ENCODE data around the gene LRMDA. TPM values are rescaled to one million over a fixed set of nuclear protein-coding genes. Genes with fewer than 3 reads are reported as not detected.

The LRMDA gene
- total and polyA plus RNA-seq, 10 of the 15 experiments (the other 5 are each of a cell fraction or from before 2014, with no cell fraction given): 0.07 to 0.54 (median 0.29) TPM; not detected in 4

DNA sequence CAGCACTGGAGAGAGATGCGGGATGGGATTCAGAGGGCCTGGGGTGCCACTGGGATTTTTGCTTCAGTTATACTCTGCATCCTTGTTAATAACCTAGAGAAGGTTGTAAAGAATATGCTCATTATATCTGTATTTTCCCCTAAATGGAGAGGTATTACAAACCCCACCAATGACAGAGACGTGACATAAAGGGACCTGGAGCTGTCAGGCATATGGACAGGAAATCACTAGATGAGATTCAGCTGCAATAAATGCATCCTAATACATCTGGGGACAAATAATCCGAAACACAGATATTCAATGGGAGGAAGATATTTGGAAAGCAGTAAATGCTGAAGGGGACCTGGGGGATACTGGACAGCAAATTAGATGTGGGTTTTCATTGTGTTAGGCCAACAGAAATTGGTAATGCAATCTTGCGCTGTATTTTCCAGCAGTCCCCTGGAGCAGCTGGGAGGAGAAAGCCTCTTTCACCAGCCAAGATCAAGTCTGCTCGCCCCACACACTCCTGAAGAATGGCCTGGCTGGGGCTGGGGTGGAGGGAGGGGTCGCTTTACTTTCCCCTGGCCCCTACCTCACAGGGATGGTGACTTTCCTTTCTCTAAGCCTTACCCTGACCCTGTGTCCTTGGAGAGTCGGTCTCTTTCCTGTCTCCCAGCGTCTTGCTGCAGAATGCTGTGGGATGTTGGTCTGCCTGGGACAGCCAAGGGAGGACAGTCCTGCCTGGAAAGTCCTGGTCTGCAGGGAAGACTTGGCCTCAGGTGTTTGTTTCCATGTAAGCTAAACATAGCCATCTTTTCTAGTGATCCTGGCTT lies 653.8 kb downstream of the LRMDA start:
- in situ Hi-C loops (cut with MboI): no loop called here
- BruUV-seq (replicated peaks): no TSS peak
- CTCF ChIA-PET: no interaction called here
- RAD21 ChIA-PET (ENCODE audit: unreplicated experiment): interaction anchor here (2.8 kb wide), 1 partner anchor 218 kb away, joined by 15 read pairs; no protein-coding TSS in a partner anchor
- no peaks in the 10 kb centered on the region for H4K20me1 ChIP-seq (ENCODE audit: control insufficient read depth, insufficient read depth)
- intact Hi-C loops (cut with micrococcal nuclease; ENCODE audit: unreplicated experiment): no loop called here
- H3K36me3 ChIP-seq (ENCODE audit: control insufficient read depth in 2 of 2, insufficient read depth in 2 of 2, low read length in 1 of 2): no peaks in the 10 kb centered on the region
- no peak for TF ChIP-seq SUPT20H (IDR thresholded peaks at IDR 0.05; ENCODE audit: borderline replicate concordance, control insufficient read depth, low read depth, low read length)
- TF ChIP-seq, protein P1, sequence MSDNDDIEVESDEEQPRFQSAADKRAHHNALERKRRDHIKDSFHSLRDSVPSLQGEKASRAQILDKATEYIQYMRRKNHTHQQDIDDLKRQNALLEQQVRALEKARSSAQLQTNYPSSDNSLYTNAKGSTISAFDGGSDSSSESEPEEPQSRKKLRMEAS (IDR thresholded peaks at IDR 0.05; ENCODE audit: low read depth, low read length): no peak
- FAIRE-seq (no peak), ATAC-seq (no peak), DNase-seq (ENCODE audit: low read depth, low spot score) (no peak)
- no peaks in the 10 kb centered on the region; a peak in 1 of 4 replicates for H3K27me3 ChIP-seq (replicated peaks in 1 of 2; ENCODE audit: control insufficient read depth in 2 of 2, insufficient read depth in 2 of 2, low read length in 1 of 2)
- no peak overlapping the region for H3K4me2 ChIP-seq (ENCODE audit: control insufficient read depth, insufficient read depth)
- SMC1A ChIA-PET (ENCODE audit: uncharacterized antibody, unreplicated experiment): interaction anchor here (1.1 to 1.3 kb wide), 2 partner anchors 8 to 49 kb away, joined by 3 to 6 read pairs; no protein-coding TSS in a partner anchor
- H3K9me3 ChIP-seq (replicated peaks; ENCODE audit: control insufficient read depth, insufficient read depth, low read length): no peaks in the 10 kb centered on the region
- no peak overlapping the region for H3K4me3 ChIP-seq
- H3K4me1 ChIP-seq (ENCODE audit: control insufficient read depth, insufficient read depth, low read length): no peaks in the 10 kb centered on the region
- no peak overlapping the region for H2AFZ ChIP-seq (ENCODE audit: control insufficient read depth, low read depth, low read length)
- H3K27ac ChIP-seq (ENCODE audit: control insufficient read depth, insufficient read depth): no peak overlapping the region
- POLR2A ChIA-PET: no interaction called here
- WGBS (ENCODE audit: insufficient coverage, insufficient replicate concordance, low lambda C conversion rate, missing lambda C conversion rate): 3% methylated on average over 8 of the region's 8 CpGs
- H3K79me2 ChIP-seq (ENCODE audit: control insufficient read depth, insufficient read depth, low read length): no peaks in the 10 kb centered on the region
- no peak overlapping the region for H3K9ac ChIP-seq (ENCODE audit: control insufficient read depth, insufficient read depth, low read length)

GRCh38 chr10:76085817-76086167 lies 654.4 kb downstream of the LRMDA start:
- H3K27ac ChIP-seq (ENCODE audit: control insufficient read depth, insufficient read depth): no peak overlapping the region
- WGBS (ENCODE audit: insufficient coverage, insufficient replicate concordance, low lambda C conversion rate, missing lambda C conversion rate): 0% methylated on average over 4 of the region's 4 CpGs
- CTCF ChIA-PET: interaction anchor here (0.8 to 2.7 kb wide), 3 partner anchors 56 to 685 kb away, joined by 3 to 16 read pairs (median 3); partner anchors contain the start of gene ZNF503

More at GRCh38 chr10:76085817-76086167, 654.4 kb downstream of the LRMDA start:
- BruUV-seq (replicated peaks): no TSS peak
- H3K9me3 ChIP-seq (replicated peaks; ENCODE audit: control insufficient read depth, insufficient read depth, low read length): no peaks in the 10 kb centered on the region
- H3K4me1 ChIP-seq (ENCODE audit: control insufficient read depth, insufficient read depth, low read length): no peaks in the 10 kb centered on the region
- ATAC-seq (no peak), FAIRE-seq (no peak), DNase-seq (ENCODE audit: low read depth, low spot score) (no peak)
- H3K79me2 ChIP-seq (ENCODE audit: control insufficient read depth, insufficient read depth, low read length): no peaks in the 10 kb centered on the region
- H2AFZ ChIP-seq (ENCODE audit: control insufficient read depth, low read depth, low read length): no peak overlapping the region
- intact Hi-C loops (cut with micrococcal nuclease; ENCODE audit: unreplicated experiment): no loop called here
- no peak overlapping the region for H3K4me2 ChIP-seq (ENCODE audit: control insufficient read depth, insufficient read depth)
- ChIA-PET SMC1A (ENCODE audit: uncharacterized antibody, unreplicated experiment) (interaction anchor here (1.1 to 4.2 kb wide), 4 partner anchors 9 to 685 kb away, joined by 3 to 20 read pairs (median 4); no protein-coding TSS in a partner anchor), POLR2A (interaction anchor here (1.6 kb wide), 1 partner anchor 684 kb away, joined by 5 read pairs; the partner anchor contains the start of gene ZNF503), RAD21 (ENCODE audit: unreplicated experiment) (interaction anchor here (1.6 to 2.8 kb wide), 3 partner anchors 49 to 217 kb away, joined by 4 to 15 read pairs (median 9); no protein-coding TSS in a partner anchor)
- no peaks in the 10 kb centered on the region for H3K36me3 ChIP-seq (ENCODE audit: control insufficient read depth in 2 of 2, insufficient read depth in 2 of 2, low read length in 1 of 2)
- H3K9ac ChIP-seq (ENCODE audit: control insufficient read depth, insufficient read depth, low read length): no peak overlapping the region
- no peaks in the 10 kb centered on the region for H4K20me1 ChIP-seq (ENCODE audit: control insufficient read depth, insufficient read depth)
- H3K27me3 ChIP-seq (replicated peaks in 1 of 2; ENCODE audit: control insufficient read depth in 2 of 2, insufficient read depth in 2 of 2, low read length in 1 of 2): no peaks in the 10 kb centered on the region; a peak in 1 of 4 replicates
- TF ChIP-seq, protein P2, sequence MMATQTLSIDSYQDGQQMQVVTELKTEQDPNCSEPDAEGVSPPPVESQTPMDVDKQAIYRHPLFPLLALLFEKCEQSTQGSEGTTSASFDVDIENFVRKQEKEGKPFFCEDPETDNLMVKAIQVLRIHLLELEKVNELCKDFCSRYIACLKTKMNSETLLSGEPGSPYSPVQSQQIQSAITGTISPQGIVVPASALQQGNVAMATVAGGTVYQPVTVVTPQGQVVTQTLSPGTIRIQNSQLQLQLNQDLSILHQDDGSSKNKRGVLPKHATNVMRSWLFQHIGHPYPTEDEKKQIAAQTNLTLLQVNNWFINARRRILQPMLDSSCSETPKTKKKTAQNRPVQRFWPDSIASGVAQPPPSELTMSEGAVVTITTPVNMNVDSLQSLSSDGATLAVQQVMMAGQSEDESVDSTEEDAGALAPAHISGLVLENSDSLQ (IDR thresholded peaks at IDR 0.05): no peak
- TF ChIP-seq RBBP5 (conservative IDR thresholded peaks at IDR 0.05) (no peak), NR2F1 (conservative IDR thresholded peaks at IDR 0.05) (no peak), SIX5 (IDR thresholded peaks at IDR 0.05; ENCODE audit: low read depth, low read length, severe bottlenecking) (no peak), SUZ12 (IDR thresholded peaks at IDR 0.05; ENCODE audit: unreplicated experiment) (no peak), BCL11A (IDR thresholded peaks at IDR 0.05; ENCODE audit: low read depth, low read length) (no peak), NRF1 (conservative IDR thresholded peaks at IDR 0.05; ENCODE audit: low read depth, low read length) (no peak), RFX5 (IDR thresholded peaks at IDR 0.05; ENCODE audit: low read depth, low read length) (no peak)
- TF ChIP-seq, protein P3, sequence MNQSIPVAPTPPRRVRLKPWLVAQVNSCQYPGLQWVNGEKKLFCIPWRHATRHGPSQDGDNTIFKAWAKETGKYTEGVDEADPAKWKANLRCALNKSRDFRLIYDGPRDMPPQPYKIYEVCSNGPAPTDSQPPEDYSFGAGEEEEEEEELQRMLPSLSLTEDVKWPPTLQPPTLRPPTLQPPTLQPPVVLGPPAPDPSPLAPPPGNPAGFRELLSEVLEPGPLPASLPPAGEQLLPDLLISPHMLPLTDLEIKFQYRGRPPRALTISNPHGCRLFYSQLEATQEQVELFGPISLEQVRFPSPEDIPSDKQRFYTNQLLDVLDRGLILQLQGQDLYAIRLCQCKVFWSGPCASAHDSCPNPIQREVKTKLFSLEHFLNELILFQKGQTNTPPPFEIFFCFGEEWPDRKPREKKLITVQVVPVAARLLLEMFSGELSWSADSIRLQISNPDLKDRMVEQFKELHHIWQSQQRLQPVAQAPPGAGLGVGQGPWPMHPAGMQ (IDR thresholded peaks at IDR 0.05; ENCODE audit: borderline replicate concordance): no peak
- H3K4me3 ChIP-seq: no peak overlapping the region
- in situ Hi-C loops (cut with MboI): no loop called here

All from GM12878 (cell line).